Cardiac fibroblast (primary cell): ENCODE measurements around the gene OBSCN.
A peak's percentile ranks its signal among the peaks of the same experiment; 100 is the strongest.

ENCODE experiments used
- DNase-seq, 2 donors: peaks; one replicate each; pipeline versions ENCODE4 v3.0.0 to v3.0.0-alpha.2; 2010; ENCODE audit warnings: low read depth in 2 of 2
- H3K4me3 ChIP-seq, 2 donors: replicated peaks in 1 of 2; 1 replicate in 1 of 2; 2 replicates in 1 of 2; pipeline ENCODE4 v1.5.1; 2011; ENCODE audit warnings: low read depth in 2 of 2, low read length in 2 of 2, mild to moderate bottlenecking in 2 of 2, moderate library complexity in 1 of 2
- CTCF ChIP-seq: IDR thresholded peaks from one replicate; pipeline ENCODE4 v1.5.1; 2011; ENCODE audit warnings: low read depth, mild to moderate bottlenecking, low read length, inconsistent platforms

OBSCN gene

DNA sequence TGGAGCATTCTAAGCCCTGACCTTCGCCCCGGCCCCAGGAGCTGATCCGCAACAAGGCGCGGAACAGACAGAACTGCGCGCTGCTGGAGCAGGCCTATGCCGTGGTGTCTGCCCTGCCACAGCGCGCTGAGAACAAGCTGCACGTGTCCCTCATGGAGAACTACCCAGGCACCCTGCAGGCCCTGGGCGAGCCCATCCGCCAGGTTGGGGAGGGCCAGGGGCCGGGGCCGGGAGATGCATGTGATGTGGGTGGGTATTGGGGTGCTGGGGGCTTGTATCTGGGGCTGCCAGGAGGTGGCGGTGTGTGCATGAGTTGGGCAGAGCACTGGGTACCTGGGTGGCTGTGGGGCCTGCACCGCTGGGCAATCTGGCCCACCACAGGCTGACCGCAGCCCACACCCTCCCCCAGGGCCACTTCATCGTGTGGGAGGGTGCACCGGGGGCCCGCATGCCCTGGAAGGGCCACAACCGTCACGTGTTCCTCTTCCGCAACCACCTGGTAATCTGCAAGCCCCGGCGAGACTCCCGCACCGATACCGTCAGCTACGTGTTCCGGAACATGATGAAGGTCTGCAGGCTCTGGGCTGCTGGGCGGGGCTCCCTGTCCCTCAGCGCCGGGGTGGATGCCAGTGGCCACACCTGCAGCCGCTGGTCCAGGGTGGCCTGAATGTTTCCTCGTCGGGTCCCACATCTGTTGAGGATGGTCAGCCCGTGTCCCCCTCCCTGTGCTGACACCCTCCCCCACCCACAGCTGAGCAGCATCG, 133.0 kb downstream of the OBSCN start:
- peak in 1 of 2 donors; percentile 21 for DNase-seq
- TF ChIP-seq CTCF = peak; percentile 8
- no peak overlapping the region for H3K4me3 ChIP-seq

- no peak for TF ChIP-seq CTCF
- H3K4me3 ChIP-seq = no peak overlapping the region
- DNase-seq = no peak
These were observed 133.6 kb downstream of the OBSCN start for GRCh38 chr1:228341450-228341813.

DNA sequence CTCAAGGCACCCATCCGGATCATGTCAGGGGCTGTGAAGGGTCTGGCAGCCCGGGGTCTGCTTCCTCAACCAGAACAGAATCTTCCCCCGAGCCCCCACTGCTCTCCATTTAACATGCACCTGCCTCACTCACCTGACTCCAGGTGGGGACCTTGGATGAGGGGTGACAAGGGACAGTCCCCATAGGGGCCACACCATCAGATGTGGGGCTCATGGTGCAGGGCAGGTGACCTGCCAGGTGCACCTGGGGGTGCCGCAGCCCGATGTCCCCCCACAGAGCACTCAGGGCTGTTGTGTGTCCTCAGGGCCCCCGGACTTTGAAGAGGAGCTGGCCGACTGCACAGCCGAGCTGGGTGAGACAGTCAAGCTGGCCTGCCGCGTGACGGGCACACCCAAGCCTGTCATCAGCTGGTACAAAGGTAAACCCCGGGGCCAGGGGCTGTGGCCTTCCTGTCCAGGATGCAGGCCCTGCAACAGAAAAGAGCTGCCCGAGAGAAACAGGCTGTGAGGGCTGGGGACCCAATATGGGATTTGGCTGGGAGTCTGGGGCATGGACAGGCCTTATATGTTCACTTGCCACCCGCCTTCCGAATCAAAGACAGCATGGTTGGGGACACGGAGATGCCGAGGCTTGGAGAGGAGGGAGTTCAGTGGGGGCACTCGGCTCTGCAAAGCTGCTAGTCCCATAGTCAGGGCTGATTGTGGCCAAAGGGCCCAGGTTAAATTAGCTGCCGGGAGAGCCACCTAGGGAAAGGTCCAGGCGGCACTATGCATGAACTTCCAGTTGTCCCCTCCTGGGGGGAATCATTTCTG, 134.2 kb downstream of the OBSCN start:
- TF ChIP-seq CTCF = no peak
- no peak for DNase-seq
- no peak overlapping the region for H3K4me3 ChIP-seq

DNA sequence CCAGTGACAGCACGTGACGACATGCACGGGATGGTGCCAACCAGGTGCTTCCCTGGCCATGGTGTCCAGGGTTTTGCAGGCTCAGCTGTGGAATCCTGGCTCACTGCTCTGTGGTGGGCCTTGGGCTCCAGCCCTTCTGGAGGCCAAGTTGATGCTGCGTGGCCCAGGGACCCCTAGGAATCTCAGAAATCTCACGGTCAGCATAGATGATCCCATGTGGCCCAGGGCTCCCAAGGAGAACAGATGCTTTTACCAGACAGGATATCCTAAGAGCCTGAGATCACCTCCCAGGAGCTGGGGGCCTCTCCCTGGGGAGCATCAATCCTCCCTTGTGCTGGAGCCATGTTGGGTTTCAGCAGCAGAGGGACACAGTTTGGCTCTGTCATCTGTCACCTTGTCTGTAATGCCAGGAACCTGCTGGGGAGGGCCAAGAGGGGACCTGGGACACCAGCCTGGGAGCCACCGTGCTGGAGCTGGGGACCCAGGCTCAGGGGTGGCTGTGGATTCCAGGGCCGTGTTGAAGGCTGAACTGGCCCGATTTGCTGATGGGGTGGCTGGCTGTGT, 134.9 kb downstream of the OBSCN start:
- no peak for TF ChIP-seq CTCF
- DNase-seq = no peak
- H3K4me3 ChIP-seq = no peak overlapping the region

DNA sequence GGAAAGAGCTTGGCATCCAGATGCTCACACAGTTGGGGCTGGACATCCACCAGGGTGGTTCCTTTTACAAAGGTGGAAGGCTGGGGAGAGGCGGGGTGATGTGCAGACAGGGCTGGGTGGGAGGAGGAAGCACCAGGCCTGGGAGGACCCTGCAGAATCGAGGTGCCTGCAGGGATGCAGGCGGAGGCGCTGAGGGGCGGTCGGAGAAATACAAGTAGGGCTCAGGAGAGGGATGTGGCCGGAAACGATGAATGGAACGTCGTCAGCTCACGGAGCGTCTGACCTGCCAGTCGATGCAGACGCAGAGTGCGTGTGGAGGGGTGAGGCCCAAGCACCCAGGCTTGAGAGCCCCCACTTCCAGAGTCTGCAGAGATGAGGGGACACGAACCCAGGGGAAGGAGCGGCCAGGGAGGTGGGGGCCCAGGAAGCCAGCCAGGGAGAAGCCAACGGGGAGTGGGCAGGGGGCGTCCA, 135.4 kb downstream of the OBSCN start:
- no peak for DNase-seq
- H3K4me3 ChIP-seq = no peak overlapping the region
- TF ChIP-seq CTCF = no peak

DNA sequence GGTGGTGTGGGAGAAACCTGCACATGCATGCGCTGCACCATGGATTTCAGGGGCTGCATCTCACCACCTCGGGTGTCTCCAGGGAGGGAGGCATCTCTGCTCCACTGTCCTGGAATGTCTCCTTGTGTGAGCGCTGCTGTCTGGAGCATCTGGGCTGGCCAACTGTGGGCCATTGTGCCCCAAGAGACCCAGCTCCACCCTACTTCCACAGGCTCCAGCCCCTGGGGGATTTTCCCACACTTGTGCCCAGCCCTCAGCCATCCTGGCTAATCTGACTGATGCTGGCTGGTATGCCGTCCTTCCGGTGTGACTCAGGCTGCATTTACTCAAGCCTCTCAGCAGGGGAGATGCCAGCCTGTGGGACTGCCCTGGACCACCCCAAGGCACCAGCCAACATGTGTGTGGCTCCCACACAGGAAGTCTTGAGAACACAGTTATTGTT, 136.8 kb downstream of the OBSCN start:
- DNase-seq = no peak
- no peak overlapping the region for H3K4me3 ChIP-seq
- no peak for TF ChIP-seq CTCF
